HG03103 (cell line): Measurements from ENCODE around the gene KCNK10.

Experiments used
- ATAC-seq: cut with Tn5 transposase; IDR thresholded peaks from one replicate; pipeline ENCODE4 v1.9.1; 2021; ENCODE audit warnings: low read depth; ENCODE audit not compliant: unreplicated experiment

KCNK10 gene

GRCh38 chr14:88321692-88322503, 1.2 kb downstream of the KCNK10 start:
- no peak for ATAC-seq

DNA sequence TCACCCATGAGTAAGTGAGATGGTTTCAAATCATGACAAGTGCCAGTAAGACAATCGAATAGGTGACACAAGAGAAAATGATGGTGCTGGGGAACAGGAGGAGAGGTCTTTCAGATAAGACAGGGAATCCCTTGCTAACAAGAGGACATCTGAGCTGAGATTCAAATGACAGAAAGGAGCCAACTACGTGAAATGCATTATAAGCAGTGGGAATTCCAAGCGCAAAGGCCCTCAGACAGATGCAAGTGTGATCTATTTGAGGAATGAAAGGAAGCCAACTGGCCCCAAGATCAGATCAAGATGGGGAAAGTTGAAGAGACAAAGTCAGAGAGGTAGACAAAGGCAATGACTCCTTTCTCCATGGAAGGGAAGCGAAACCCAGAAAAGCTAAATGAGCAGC, 4.7 kb downstream of the KCNK10 start:
- ATAC-seq = no peak

DNA sequence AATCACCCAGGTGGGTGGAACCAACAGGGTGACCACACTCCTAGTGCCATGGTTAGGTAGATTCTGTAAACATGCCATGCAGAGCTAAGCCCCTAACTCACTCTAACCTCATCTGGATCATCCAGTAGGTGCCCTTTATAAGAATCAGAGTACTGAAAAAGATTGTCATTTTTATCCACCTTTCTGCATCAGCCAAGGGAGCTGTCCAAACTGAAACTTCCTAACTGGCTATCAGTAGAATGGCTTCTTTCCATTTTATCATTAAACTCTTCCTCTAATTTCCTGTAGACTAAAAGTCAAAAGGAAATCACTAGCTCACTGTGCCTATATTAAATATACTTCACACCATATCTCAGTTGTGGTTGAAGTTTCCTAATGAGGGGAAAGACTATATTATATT, 6.5 kb downstream of the KCNK10 start:
- no peak for ATAC-seq

DNA sequence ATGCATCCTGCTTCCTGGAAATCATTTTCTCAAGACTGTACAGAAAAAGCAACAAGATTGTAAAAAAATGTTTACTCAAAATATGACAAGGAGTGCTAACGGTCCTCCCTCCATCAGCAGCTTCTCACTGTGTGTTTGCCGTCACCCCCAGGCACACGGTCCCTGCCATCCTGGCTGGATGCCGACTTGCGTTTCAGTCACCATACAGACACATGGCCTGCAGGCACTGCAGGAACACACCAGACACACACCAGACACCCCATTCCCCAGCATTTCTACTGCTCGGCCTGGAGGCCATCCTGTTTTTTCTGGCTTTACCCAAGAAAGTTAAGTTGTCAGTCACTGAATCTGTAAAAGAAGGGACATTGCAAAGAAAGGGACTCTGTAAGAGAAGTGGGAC, 10.8 kb downstream of the KCNK10 start:
- no peak for ATAC-seq

- ATAC-seq = no peak
Measured at GRCh38 chr14:88311780-88312179, 11.3 kb downstream of the KCNK10 start.

- ATAC-seq = no peak
Measured at GRCh38 chr14:88310449-88310848, 12.6 kb downstream of the KCNK10 start.

DNA sequence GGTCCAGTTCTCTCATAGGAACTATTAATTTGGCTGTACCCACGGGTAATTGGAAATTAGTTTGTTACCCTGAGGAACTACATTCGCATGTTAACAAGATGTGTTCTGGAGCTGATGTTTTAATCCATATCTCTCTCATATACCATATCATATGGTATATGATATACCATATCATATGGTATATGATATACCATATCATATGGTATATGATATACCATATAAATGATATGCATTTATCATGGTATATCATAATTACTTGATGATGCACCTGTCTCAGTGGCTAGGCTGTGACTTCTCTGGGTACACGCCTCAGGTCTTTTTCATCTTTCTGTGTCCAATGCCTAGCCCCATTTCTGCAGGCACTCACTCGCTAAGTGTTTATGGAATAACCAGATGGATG, 13.0 kb downstream of the KCNK10 start:
- no peak for ATAC-seq

GRCh38 chr14:88305528-88306322, 17.3 kb downstream of the KCNK10 start:
- no peak for ATAC-seq

DNA sequence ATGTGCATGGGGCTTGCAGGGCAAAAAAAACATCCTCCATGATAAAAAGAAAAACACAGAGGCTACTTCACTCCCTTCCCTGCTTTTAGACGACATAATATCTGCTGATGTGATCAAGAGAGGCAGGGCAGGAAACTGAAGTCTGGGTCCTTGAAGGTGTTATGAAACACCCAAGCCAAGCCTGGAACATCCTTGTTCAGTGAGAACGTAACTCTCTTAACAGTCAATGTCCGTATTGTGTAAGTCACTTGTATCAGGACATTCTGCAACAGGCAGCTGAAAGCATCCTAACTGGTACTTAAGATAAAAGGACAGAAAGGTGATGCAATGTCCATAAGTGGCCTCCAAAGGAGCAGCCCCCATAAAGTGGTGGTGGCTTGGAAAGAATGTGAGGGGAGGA, 20.0 kb downstream of the KCNK10 start:
- ATAC-seq = no peak

- ATAC-seq = no peak
Measured at GRCh38 chr14:88301381-88301780, 21.7 kb downstream of the KCNK10 start.

GRCh38 chr14:88300817-88301216, 22.3 kb downstream of the KCNK10 start:
- no peak for ATAC-seq

DNA sequence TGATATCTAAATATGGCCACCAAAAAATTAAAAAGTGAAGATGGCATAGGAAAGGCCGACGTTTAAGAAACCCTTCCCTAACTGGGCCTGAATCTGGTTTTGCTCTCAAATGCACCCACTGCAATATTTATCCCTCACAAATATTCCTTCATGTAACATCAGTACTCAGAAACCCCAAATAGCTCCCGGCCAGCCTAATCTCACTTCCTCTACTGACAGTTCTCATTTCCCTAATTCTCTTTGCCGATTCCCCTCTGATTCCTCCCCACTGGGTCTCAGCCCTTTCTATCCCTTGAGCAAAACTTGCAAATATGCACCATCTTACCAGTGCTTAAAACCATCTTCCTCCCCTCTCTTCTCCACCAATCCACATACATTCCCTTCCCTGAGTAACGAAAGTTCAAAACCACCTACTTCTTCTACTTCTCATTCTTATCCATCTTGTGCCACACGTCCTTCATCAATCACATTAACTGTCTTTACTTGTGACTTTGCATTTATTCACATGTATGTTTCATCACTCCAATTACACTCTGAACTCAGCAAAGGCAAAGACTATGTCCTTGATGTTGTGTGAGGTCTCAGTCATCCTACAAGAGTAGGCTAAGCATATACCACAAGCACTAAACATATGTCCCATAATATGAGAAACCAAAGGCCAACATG, 23.1 kb downstream of the KCNK10 start:
- ATAC-seq = peak; percentile 59

- no peak for ATAC-seq
Measured at GRCh38 chr14:88297306-88297705, 25.8 kb downstream of the KCNK10 start.

GRCh38 chr14:88296351-88296750, 26.7 kb downstream of the KCNK10 start:
- no peak for ATAC-seq

DNA sequence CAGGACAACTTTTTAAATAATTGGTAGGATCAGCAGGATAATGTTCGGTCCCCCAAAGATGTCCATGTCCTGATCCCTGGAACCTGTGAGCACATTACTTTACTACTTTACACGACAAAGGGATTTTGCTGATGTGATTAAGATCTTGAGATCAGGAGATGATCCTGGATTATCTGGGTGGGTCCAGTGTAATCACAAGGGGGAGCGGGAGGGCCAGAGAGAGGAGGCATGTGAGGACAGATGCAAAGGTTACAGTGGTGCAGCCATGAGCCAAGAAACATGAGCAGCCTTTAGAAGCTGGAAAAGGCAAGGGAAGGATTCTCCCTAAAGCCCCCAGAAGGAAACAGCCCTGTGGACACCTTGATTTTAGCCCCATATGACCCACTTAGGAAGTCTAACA, 33.1 kb downstream of the KCNK10 start:
- no peak for ATAC-seq

- ATAC-seq = no peak
Measured at GRCh38 chr14:88289234-88289633, 33.8 kb downstream of the KCNK10 start.

DNA sequence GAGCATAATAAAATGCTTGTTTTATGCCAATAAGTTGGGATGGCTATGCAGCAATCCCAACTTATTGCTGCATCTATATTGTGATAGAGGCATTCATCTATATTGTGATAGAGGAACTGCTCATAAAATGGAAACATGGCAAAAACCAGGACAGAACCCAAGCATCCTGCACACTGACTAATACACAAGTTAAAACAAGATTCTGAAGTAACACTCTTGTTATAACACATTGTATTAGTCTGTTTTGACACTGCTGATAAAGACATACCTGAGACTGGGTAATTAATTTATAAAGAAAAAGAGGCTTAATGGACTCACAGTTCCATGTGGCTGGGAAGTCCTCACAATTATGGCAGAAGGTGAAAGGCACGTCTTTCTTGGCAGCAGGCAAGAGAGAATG, 36.8 kb downstream of the KCNK10 start:
- ATAC-seq = no peak

- ATAC-seq = no peak
Measured at GRCh38 chr14:88281447-88281846, 41.6 kb downstream of the KCNK10 start.

DNA sequence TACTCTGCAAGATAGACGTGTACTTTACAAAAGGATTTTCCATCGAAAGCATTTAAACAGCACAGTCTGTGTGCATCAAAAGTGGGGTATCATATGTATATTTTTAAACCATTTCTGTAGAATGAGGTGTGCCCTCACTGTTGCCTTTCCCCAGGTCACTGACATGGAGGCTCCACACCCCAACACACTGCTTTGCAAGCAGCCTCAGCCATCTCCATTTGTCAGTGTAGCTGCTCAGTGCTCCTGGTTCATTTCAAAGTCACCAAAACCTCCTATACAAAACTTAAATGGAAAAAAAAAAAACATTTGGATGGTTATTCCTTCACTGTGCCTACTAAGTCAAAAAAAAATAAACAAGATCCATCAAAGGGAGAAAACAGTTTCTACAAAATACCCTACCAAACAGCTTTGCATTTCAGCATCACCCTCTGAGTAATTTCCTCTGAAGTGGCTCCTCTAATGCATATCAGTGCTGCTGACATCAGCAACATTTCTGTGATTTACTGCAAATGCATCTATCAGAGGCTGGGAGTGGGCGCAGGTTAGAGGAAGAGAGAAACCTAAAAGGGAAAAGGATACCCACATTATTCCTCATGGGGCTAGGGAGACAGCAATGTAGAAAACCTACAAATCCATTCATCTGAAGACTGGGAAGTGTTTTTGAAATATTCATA, 46.0 kb downstream of the KCNK10 start:
- ATAC-seq = no peak

DNA sequence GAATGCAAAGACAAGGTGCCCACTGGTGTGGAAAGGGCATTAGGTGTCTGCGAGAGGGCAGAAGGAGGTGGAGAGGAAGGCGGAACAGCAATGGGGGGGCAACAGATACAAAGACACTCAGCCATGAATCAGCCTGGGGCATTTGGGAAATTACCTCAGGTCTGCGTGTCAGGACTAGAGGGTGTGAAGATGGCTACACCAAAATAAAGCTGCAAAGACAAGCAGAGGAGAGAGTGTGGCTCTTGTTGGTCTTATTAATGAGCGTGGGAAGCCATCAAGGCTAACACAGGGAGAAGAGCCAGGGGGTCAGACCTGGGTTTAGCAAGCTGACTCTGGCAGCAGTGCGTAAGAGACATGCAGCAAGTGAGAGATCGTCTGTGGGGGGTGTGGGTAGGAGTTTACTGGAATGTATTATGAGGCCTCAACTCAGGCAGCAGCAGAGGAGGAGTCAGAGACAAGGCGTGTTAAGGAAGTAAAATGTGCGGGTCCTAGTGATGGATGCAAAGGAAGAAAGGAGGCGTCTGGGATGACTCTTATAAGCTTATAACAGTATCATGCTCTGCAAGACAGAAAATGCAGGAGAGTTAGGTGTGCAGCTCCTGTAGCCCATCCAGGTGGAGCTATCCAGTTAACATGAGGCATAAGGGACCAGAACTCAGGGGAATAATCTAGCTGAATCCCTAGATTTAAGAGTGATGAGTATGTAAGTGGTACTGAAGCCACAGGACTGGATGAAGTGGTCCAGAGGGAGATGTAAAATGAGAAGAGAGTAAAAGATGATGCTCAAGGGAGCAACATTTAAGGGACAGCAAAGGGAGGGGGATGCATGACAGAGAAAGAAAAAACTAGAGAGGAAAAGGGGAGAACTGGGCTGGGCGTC, 50.4 kb downstream of the KCNK10 start:
- no peak for ATAC-seq
